ENCODE results near the gene DYNC1H1. TPM values are rescaled to one million over a fixed set of nuclear protein-coding genes. Genes with fewer than 3 reads are reported as not detected.

The DYNC1H1 gene
- total and polyA plus RNA-seq, 2 donors (not counting 1 experiment from before 2014, with no cell fraction given) = 73.2 to 257 TPM

- POLR2A ChIA-PET = no interaction called here
- H3K4me1 Mint-ChIP-seq = peaks cover 8% of the 10 kb centered on the region
- TF ChIP-seq CTCF (IDR thresholded peaks at IDR 0.05) = no peak
- TF ChIP-seq EZH2 (IDR thresholded peaks at IDR 0.05; ENCODE audit: borderline replicate concordance, insufficient read depth, low read depth, low read length, poor library complexity, severe bottlenecking) = no peak
- CTCF ChIA-PET = interaction anchor here (0.7 to 1.4 kb wide), 6 partner anchors 10 to 480 kb away, joined by 3 to 8 read pairs (median 4); no protein-coding TSS in a partner anchor
- Histone ChIP-seq H3K9me3 (ENCODE audit: control extremely low read depth in 1 of 3, control insufficient read depth in 2 of 3, insufficient read depth in 1 of 3, low read length in 2 of 3) (no peaks in the 10 kb centered on the region), H3K36me3 (replicated peaks in 1 of 2; ENCODE audit: control extremely low read depth in 1 of 2, control insufficient read depth in 1 of 2, extremely low read depth in 1 of 2, insufficient read depth in 2 of 2, low read length in 1 of 2) (no peaks in the 10 kb centered on the region), H3K4me2 (replicated peaks; ENCODE audit: low read depth, low read length, poor library complexity, severe bottlenecking) (no peak overlapping the region), H3K4me1 (ENCODE audit: control insufficient read depth in 2 of 2, insufficient read depth in 2 of 2, low read length in 2 of 2) (peaks cover 0 to 4% of the 10 kb centered on the region in 2 donors), H3K79me2 (ENCODE audit: control insufficient read depth, insufficient read depth, low read length) (peaks cover 6% of the 10 kb centered on the region), H3K4me3 (ENCODE audit: control extremely low read depth in 1 of 5, extremely low read depth in 1 of 5, insufficient read depth in 1 of 5, low read depth in 2 of 5, low read length in 4 of 5) (no peak overlapping the region), H3K9ac (ENCODE audit: low read length) (no peak overlapping the region), H4K20me1 (ENCODE audit: control insufficient read depth, insufficient read depth, low read length, poor library complexity, severe bottlenecking) (no peaks in the 10 kb centered on the region), H3K27me3 (replicated peaks in 1 of 4; ENCODE audit: control extremely low read depth in 1 of 4, control insufficient read depth in 3 of 4, insufficient read depth in 4 of 4, low read length in 3 of 4) (no peaks in the 10 kb centered on the region), H2AFZ (ENCODE audit: insufficient read depth, low read depth, low read length, poor library complexity, severe bottlenecking) (no peak overlapping the region), H3K27ac (ENCODE audit: low read length in 2 of 2) (no peak overlapping the region)
- no peaks in the 10 kb centered on the region for H3K9me3 Mint-ChIP-seq (ENCODE audit: insufficient read depth)
- intact Hi-C loops (cut with micrococcal nuclease) = no loop called here
- DNase-seq (no peak), ATAC-seq (ENCODE audit: low read depth) (no peak)
- no peaks in the 10 kb centered on the region for H3K27me3 Mint-ChIP-seq
- H3K4me3 Mint-ChIP-seq = no peak overlapping the region
- no peak overlapping the region for H3K27ac Mint-ChIP-seq
- 100% methylated on average over 4 of the region's 11 CpGs for WGBS (ENCODE audit: insufficient coverage)
Observed at GRCh38 chr14:101958418-101959180, 5.8 kb upstream of the DYNC1H1 start.

GRCh38 chr14:101959277-101959676, 5.1 kb upstream of the DYNC1H1 start:
- TF ChIP-seq EZH2 (IDR thresholded peaks at IDR 0.05; ENCODE audit: borderline replicate concordance, insufficient read depth, low read depth, low read length, poor library complexity, severe bottlenecking) (no peak), CTCF (IDR thresholded peaks at IDR 0.05) (no peak)
- Histone ChIP-seq H3K9ac (ENCODE audit: low read length) (no peak overlapping the region), H3K4me2 (replicated peaks; ENCODE audit: low read depth, low read length, poor library complexity, severe bottlenecking) (no peak overlapping the region), H3K27ac (ENCODE audit: low read length in 2 of 2) (no peak overlapping the region), H3K36me3 (replicated peaks in 1 of 2; ENCODE audit: control extremely low read depth in 1 of 2, control insufficient read depth in 1 of 2, extremely low read depth in 1 of 2, insufficient read depth in 2 of 2, low read length in 1 of 2) (no peaks in the 10 kb centered on the region), H3K27me3 (replicated peaks in 1 of 4; ENCODE audit: control extremely low read depth in 1 of 4, control insufficient read depth in 3 of 4, insufficient read depth in 4 of 4, low read length in 3 of 4) (no peaks in the 10 kb centered on the region), H2AFZ (ENCODE audit: insufficient read depth, low read depth, low read length, poor library complexity, severe bottlenecking) (no peak overlapping the region), H3K4me1 (ENCODE audit: control insufficient read depth in 2 of 2, insufficient read depth in 2 of 2, low read length in 2 of 2) (peaks cover 0 to 9% of the 10 kb centered on the region in 2 donors), H3K4me3 (ENCODE audit: control extremely low read depth in 1 of 5, extremely low read depth in 1 of 5, insufficient read depth in 1 of 5, low read depth in 2 of 5, low read length in 4 of 5) (no peak overlapping the region), H4K20me1 (ENCODE audit: control insufficient read depth, insufficient read depth, low read length, poor library complexity, severe bottlenecking) (no peaks in the 10 kb centered on the region), H3K9me3 (ENCODE audit: control extremely low read depth in 1 of 3, control insufficient read depth in 2 of 3, insufficient read depth in 1 of 3, low read length in 2 of 3) (no peaks in the 10 kb centered on the region), H3K79me2 (ENCODE audit: control insufficient read depth, insufficient read depth, low read length) (peaks cover 6% of the 10 kb centered on the region)
- DNase-seq = no peak
- Mint-ChIP-seq H3K27ac (no peak overlapping the region), H3K9me3 (ENCODE audit: insufficient read depth) (no peaks in the 10 kb centered on the region), H3K27me3 (no peaks in the 10 kb centered on the region), H3K4me3 (no peak overlapping the region), H3K4me1 (peaks cover 12% of the 10 kb centered on the region)
- intact Hi-C loops (cut with micrococcal nuclease) = no loop called here
- POLR2A ChIA-PET = interaction anchor here (0.6 kb wide), 1 partner anchor 202 kb away, joined by 3 read pairs; no protein-coding TSS in a partner anchor
- CTCF ChIA-PET = interaction anchor here (0.7 to 3.5 kb wide), 8 partner anchors 34 to 479 kb away, joined by 3 to 29 read pairs (median 4); no protein-coding TSS in a partner anchor
- WGBS (ENCODE audit: insufficient coverage) = no CpG with 5 or more reads among the region's 2 CpGs
- ATAC-seq (ENCODE audit: low read depth) = no peak
